Measurements from ENCODE around the gene DNASE1L3. TPM values are rescaled to one million over a fixed set of nuclear protein-coding genes. Genes with fewer than 3 reads are reported as not detected.
A peak's percentile ranks its signal among the peaks of the same experiment; 100 is the strongest.

The DNASE1L3 gene
- total and polyA plus RNA-seq, 2 of the 13 experiments (the other 11 are each of a cell fraction or from before 2014, with no cell fraction given): 0.86 to 1.7 TPM

- TF ChIP-seq HBP1 (CRISPR knock-in tag; IDR thresholded peaks at IDR 0.05; ENCODE audit: low read depth) (no peak), NFIC (IDR thresholded peaks at IDR 0.05; ENCODE audit: low read length) (no peak), MEIS2 (CRISPR knock-in tag; IDR thresholded peaks at IDR 0.05) (no peak), MAZ (IDR thresholded peaks at IDR 0.05; ENCODE audit: borderline replicate concordance, low read depth, low read length) (no peak), MAZ (CRISPR knock-in tag; IDR thresholded peaks at IDR 0.05; ENCODE audit: low read depth) (no peak), ZC3H13 (CRISPR knock-in tag; IDR thresholded peaks at IDR 0.05) (no peak), ZNF292 (CRISPR knock-in tag; IDR thresholded peaks at IDR 0.05; ENCODE audit: borderline replicate concordance, low read depth) (0 out of 2 replicates have a peak, but pooled peaks have one; percentile 10)
- TF ChIP-seq, protein P1, sequence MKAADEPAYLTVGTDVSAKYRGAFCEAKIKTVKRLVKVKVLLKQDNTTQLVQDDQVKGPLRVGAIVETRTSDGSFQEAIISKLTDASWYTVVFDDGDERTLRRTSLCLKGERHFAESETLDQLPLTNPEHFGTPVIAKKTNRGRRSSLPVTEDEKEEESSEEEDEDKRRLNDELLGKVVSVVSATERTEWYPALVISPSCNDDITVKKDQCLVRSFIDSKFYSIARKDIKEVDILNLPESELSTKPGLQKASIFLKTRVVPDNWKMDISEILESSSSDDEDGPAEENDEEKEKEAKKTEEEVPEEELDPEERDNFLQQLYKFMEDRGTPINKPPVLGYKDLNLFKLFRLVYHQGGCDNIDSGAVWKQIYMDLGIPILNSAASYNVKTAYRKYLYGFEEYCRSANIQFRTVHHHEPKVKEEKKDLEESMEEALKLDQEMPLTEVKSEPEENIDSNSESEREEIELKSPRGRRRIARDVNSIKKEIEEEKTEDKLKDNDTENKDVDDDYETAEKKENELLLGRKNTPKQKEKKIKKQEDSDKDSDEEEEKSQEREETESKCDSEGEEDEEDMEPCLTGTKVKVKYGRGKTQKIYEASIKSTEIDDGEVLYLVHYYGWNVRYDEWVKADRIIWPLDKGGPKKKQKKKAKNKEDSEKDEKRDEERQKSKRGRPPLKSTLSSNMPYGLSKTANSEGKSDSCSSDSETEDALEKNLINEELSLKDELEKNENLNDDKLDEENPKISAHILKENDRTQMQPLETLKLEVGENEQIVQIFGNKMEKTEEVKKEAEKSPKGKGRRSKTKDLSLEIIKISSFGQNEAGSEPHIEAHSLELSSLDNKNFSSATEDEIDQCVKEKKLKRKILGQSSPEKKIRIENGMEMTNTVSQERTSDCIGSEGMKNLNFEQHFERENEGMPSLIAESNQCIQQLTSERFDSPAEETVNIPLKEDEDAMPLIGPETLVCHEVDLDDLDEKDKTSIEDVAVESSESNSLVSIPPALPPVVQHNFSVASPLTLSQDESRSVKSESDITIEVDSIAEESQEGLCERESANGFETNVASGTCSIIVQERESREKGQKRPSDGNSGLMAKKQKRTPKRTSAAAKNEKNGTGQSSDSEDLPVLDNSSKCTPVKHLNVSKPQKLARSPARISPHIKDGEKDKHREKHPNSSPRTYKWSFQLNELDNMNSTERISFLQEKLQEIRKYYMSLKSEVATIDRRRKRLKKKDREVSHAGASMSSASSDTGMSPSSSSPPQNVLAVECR (CRISPR knock-in tag; IDR thresholded peaks at IDR 0.05; ENCODE audit: borderline replicate concordance): 0 out of 2 replicates have a peak, but pooled peaks have one; percentile 1
- TF ChIP-seq, protein P2, sequence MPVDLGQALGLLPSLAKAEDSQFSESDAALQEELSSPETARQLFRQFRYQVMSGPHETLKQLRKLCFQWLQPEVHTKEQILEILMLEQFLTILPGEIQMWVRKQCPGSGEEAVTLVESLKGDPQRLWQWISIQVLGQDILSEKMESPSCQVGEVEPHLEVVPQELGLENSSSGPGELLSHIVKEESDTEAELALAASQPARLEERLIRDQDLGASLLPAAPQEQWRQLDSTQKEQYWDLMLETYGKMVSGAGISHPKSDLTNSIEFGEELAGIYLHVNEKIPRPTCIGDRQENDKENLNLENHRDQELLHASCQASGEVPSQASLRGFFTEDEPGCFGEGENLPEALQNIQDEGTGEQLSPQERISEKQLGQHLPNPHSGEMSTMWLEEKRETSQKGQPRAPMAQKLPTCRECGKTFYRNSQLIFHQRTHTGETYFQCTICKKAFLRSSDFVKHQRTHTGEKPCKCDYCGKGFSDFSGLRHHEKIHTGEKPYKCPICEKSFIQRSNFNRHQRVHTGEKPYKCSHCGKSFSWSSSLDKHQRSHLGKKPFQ (CRISPR knock-in tag; IDR thresholded peaks at IDR 0.05; ENCODE audit: insufficient replicate concordance): peak; percentile 97
These were observed 39.4 kb upstream of the DNASE1L3 start (continued) for GRCh38 chr3:58250093-58250707.
